AG04449 (cell line): ENCODE data around the gene ZNF541.
A peak's percentile ranks its signal among the peaks of the same experiment; 100 is the strongest.

Source experiments
- CTCF ChIA-PET: fragments of 350-600 bp; formaldehyde crosslinking; extraction: SDS; loops from one replicate; lab custom pipeline; 2021; ENCODE audit warnings: antibody characterized with exemption; lab: Yijun Ruan, JAX
- POLR2A ChIA-PET: fragments of 400-600, 350-600 bp; formaldehyde crosslinking; extraction: SDS; loops from one replicate; lab custom pipeline; 2020; ENCODE audit warnings: antibody characterized with exemption, inconsistent platforms; lab: Yijun Ruan, JAX
- DNase-seq: peaks from one replicate; pipeline ENCODE4 v3.0.0-alpha.2; 2010; ENCODE audit warnings: low read depth, low spot score
- H3K4me3 ChIP-seq: 2 replicates; pipeline ENCODE4 v1.5.1; 2011; ENCODE audit warnings: low read depth, mild to moderate bottlenecking, control low read depth, low read length
- TF ChIP-seq, protein P1 (sequence below): IDR thresholded peaks from one replicate; pipeline ENCODE4 v1.5.1; 2011; ENCODE audit warnings: mild to moderate bottlenecking, moderate library complexity, low read length, control low read depth, inconsistent platforms; ENCODE audit not compliant: insufficient read depth; ENCODE audit errors: missing control alignments

Gene ZNF541, protein sequence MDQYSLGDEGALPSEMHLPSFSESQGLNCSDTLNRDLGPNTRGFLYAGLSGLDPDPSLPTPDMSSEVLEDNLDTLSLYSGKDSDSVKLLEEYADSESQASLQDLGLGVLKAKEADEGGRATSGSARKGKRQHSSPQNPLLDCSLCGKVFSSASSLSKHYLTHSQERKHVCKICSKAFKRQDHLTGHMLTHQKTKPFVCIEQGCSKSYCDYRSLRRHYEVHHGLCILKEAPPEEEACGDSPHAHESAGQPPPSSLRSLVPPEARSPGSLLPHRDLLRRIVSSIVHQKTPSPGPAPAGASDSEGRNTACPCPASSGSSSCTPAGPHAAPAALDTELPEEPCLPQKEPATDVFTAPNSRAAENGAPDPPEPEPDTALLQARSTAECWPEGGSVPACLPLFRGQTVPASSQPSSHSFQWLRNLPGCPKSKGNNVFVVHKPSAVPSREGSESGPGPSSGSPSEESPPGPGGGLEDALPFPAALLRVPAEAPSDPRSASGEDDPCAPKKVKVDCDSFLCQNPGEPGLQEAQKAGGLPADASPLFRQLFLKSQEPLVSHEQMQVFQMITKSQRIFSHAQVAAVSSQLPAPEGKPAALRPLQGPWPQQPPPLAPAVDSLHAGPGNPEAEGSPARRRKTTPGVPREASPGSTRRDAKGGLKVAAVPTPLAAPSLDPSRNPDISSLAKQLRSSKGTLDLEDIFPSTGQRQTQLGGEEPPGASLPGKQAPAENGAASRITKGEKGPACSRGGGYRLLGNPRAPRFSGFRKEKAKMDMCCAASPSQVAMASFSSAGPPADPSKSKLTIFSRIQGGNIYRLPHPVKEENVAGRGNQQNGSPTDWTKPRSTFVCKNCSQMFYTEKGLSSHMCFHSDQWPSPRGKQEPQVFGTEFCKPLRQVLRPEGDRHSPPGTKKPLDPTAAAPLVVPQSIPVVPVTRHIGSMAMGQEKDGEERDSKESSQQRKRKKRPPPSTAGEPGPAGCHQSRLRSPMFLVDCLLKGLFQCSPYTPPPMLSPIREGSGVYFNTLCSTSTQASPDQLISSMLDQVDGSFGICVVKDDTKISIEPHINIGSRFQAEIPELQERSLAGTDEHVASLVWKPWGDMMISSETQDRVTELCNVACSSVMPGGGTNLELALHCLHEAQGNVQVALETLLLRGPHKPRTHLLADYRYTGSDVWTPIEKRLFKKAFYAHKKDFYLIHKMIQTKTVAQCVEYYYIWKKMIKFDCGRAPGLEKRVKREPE (N-terminal part only)

DNA sequence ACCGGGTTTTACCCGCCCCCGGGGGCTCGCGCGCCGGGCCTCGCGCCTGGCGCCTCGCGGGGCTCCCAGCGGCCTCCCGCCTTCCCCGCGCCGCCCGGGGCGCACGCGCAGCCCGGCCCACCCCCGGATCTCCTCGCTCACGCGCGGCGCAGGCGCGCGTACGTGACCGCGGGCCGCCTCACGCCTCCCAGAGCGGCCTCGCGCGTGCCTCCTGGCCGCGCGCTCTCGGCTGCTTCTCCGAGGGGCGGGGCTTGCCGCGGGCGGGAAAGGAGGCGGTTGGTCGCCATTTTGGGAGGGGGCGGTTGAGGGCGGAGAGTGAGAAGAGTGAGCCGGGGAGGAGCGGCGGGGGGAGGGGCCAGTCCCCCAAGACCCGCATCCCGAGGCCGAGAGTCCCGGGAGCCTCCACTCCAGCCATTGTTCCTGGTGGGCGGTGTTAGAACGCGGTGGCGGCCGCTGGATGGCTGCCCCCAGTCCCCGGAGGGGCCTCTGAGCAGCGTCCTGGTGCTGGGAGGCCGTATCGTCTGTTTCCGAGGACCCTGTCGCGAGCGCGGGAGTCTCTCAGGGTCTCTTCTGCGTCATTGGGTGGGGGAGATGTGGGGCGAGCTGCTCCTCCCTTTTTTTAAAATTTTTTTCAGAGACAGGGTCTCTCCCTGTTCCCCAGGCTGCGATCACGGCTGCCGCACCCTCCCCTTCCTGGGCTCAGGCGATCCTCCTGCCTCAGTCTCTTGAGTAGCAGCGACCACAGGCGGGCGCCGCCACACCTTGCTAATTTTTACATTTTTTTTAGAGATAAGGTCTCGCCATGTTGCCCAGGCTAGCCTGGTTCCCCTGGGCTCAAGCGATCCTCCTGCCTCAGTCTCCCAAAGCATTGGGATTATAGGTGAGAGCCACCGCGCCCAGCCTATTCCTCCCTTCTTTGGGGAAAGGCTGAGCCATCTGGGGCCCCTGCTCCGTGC, at the start of gene ZNF541:
Gene ZNF541, minus strand, starts transcription at position 78 of the 956 bp plus-strand sequence. CDS start 17,292 bp downstream, outside the sequence.
- ChIA-PET POLR2A (no interaction called here), CTCF (no interaction called here)
- no peak for DNase-seq
- H3K4me3 ChIP-seq, result peak within 1 kb of the TSS; percentile 37
- TF ChIP-seq, protein P1, sequence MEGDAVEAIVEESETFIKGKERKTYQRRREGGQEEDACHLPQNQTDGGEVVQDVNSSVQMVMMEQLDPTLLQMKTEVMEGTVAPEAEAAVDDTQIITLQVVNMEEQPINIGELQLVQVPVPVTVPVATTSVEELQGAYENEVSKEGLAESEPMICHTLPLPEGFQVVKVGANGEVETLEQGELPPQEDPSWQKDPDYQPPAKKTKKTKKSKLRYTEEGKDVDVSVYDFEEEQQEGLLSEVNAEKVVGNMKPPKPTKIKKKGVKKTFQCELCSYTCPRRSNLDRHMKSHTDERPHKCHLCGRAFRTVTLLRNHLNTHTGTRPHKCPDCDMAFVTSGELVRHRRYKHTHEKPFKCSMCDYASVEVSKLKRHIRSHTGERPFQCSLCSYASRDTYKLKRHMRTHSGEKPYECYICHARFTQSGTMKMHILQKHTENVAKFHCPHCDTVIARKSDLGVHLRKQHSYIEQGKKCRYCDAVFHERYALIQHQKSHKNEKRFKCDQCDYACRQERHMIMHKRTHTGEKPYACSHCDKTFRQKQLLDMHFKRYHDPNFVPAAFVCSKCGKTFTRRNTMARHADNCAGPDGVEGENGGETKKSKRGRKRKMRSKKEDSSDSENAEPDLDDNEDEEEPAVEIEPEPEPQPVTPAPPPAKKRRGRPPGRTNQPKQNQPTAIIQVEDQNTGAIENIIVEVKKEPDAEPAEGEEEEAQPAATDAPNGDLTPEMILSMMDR, result no peak

DNA sequence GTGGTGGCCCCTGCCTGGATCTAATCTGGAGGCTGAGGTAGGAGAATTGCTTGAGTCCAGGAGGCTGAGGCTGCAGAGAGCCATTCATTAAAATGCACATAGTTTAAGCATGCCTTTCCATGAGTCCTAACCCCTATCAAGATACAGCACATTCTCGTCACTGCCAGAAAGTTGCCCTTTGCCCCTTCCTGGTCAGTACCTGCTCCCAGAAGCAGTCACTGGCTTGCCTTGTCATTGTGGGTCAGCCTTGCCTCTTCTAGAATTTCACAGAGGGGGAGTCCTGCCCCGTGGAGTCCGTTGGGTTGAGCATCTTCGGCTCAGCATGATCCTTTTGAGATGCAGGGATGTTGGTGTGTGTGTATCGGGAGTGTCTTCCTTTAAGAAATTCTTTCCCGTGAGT, 46.8 kb upstream of the ZNF541 start:
- TF ChIP-seq, protein P1, result no peak
- DNase-seq, result no peak
- CTCF ChIA-PET, result no interaction called here
- POLR2A ChIA-PET, result no interaction called here
- no peak overlapping the region for H3K4me3 ChIP-seq

- CTCF ChIA-PET, result interaction anchor here (1.4 kb wide), 1 partner anchor 103 kb away, joined by 5 read pairs; no protein-coding TSS in a partner anchor
- TF ChIP-seq, protein P1, result no peak
- no peak overlapping the region for H3K4me3 ChIP-seq
- no peak for DNase-seq
- POLR2A ChIA-PET, result no interaction called here
Measured at GRCh38 chr19:47618771-47619170, 45.8 kb upstream of the ZNF541 start.

DNA sequence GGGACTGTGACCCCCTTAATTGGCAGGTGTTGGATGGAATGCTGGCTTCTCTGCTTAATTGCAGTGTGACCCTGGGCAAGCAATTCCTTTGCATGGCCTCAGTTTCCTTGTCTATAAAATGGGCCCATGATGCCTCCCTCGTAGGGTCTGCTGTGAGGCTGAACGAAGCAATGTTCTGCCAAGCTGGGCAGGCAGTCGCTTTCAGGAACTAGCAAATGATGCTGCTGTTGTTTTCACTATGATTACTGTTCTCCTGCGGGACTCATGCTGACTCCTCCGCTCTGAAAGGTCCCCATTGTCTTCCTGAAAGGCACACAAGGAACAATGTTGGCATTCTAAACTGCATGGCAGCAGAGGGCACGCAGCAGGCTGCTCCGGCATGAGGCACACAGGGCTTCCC, 42.8 kb upstream of the ZNF541 start:
- TF ChIP-seq, protein P1, result no peak
- CTCF ChIA-PET, result no interaction called here
- DNase-seq, result no peak
- POLR2A ChIA-PET, result no interaction called here
- no peak overlapping the region for H3K4me3 ChIP-seq

GRCh38 chr19:47615230-47615629, 42.3 kb upstream of the ZNF541 start:
- POLR2A ChIA-PET, result no interaction called here
- DNase-seq, result no peak
- CTCF ChIA-PET, result no interaction called here
- TF ChIP-seq, protein P1, result no peak
- H3K4me3 ChIP-seq, result no peak overlapping the region
